ENCODE results near the gene SLC22A12.

Gene SLC22A12

DNA sequence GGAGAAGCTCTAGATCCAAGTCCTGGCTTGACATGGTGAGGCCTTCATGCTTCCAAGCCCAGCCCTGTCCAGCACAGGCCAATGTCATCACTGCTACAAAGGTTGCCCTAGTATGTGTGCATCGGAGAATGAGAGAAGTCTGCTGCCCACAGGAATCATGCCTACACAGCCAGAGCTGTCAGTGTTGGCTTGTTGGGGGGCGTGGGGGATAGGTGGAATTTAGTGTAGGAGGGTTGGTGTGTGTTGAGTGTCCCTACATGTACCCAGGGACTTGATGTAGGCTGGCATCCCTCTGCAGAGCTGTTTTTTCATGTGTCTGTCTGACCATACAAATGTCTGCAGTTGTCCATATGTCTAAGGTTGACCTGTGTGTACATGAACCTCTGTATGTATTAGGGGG, 37.6 kb downstream of the SLC22A12 start:
- H3K36me3 ChIP-seq (ENCODE audit: insufficient read depth, low read length) = no peaks in the 10 kb centered on the region
- no peak overlapping the region for H3K27ac ChIP-seq
- DNase-seq (ENCODE audit: low read depth, low spot score) = no peak
- H3K9ac ChIP-seq (ENCODE audit: insufficient read length) = no peak overlapping the region
- TF ChIP-seq POLR2AphosphoS5 (IDR thresholded peaks at IDR 0.05; ENCODE audit: borderline replicate concordance, low read depth, low read length) (no peak), EZH2 (IDR thresholded peaks at IDR 0.05) (no peak), FOXP2 (optimal IDR thresholded peaks at IDR 0.05; ENCODE audit: control extremely low read depth, extremely low read length, insufficient read depth) (no peak)
- H3K9me3 ChIP-seq (ENCODE audit: low read depth, low read length) = no peaks in the 10 kb centered on the region
- H3K4me3 ChIP-seq = no peak overlapping the region

DNA sequence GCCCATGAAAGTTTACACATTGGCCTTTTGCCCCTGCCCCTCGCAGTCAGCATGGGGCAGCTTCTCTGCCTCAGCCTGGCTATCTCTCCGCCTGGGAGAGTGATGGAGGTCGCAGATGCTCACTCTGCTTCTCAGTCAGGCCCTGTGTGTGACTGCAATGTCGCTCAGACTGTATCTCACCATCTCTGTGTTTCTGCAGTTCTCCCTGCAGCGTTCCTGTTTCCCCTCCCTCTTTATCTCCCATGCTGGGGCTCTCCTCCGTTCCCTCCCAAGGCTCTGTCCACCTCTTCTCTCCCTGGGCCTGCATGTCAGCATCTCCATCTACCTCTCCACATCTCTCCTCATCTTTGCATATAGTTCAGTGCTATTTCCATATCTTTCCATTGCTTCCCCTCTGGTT, 38.1 kb downstream of the SLC22A12 start:
- no peak overlapping the region for H3K4me3 ChIP-seq
- no peak overlapping the region for H3K27ac ChIP-seq
- no peaks in the 10 kb centered on the region for H3K9me3 ChIP-seq (ENCODE audit: low read depth, low read length)
- H3K9ac ChIP-seq (ENCODE audit: insufficient read length) = no peak overlapping the region
- no peak for DNase-seq (ENCODE audit: low read depth, low spot score)
- H3K36me3 ChIP-seq (ENCODE audit: insufficient read depth, low read length) = no peaks in the 10 kb centered on the region
- TF ChIP-seq EZH2 (IDR thresholded peaks at IDR 0.05) (no peak), POLR2AphosphoS5 (IDR thresholded peaks at IDR 0.05; ENCODE audit: borderline replicate concordance, low read depth, low read length) (no peak), FOXP2 (optimal IDR thresholded peaks at IDR 0.05; ENCODE audit: control extremely low read depth, extremely low read length, insufficient read depth) (no peak)

DNA sequence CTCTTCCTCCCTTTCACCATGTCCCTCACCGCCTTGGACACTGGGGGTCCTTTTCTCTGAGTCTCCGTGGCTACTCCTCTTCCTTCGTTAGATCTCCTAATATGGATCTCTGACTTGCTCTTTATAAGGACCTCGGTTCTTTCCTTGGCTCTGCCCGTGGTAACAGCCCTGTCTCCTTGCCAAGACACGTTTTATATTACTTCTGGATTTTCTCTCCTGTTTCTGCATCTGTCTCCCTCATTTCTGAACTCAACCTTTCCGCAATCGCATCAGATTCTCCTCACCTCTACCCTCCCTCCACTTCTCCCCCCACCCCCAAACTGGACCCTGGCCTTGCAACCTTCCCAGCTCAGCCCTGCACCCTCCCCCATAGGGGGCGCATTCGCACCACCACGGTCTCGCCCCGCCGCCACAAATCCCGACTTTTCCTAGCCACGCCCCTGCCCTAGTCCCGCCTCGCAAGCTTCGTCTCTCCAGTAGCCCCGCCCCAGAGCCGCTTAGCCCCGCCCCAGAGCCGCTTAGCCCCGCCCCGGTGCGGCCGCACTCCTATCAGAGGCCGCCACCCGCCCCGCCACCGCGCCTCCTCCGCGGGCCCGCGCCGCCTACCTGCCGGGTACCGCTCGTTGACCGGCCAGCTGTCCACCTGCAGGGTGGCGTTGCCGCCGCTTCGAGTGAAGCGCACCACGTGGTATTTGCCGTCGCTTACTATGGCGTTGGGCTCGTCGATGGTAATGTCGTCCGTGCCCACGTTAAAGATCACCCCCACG, 39.0 kb downstream of the SLC22A12 start:
- no peaks in the 10 kb centered on the region for H3K9me3 ChIP-seq (ENCODE audit: low read depth, low read length)

DNA sequence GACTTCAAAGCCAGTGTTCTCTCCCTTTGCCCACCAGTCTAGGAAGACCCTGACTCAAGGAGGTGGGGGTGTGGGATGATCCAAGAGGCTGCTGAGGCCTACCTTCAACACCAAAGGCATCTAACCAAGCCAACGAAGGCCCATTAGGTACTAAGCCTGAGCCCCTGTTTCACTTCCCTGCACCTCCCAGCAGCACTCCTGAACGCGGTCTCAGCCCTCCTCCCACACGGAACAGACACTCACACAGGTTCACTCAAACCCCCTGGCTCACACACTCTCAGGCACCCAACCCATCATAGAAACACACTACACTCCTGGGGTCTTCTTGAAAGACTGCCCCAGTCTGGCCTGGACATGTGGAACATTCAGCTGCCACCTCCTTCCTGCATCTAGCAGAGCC, 40.7 kb downstream of the SLC22A12 start:
- Histone ChIP-seq H3K4me3 (no peak overlapping the region), H3K9me3 (ENCODE audit: low read depth, low read length) (no peaks in the 10 kb centered on the region), H3K9ac (ENCODE audit: insufficient read length) (no peak overlapping the region), H3K36me3 (ENCODE audit: insufficient read depth, low read length) (no peaks in the 10 kb centered on the region), H3K27ac (no peak overlapping the region)
- no peak for DNase-seq (ENCODE audit: low read depth, low spot score)
- no peak for TF ChIP-seq EZH2 (IDR thresholded peaks at IDR 0.05)
- no peak for TF ChIP-seq FOXP2 (optimal IDR thresholded peaks at IDR 0.05; ENCODE audit: control extremely low read depth, extremely low read length, insufficient read depth)
- no peak for TF ChIP-seq POLR2AphosphoS5 (IDR thresholded peaks at IDR 0.05; ENCODE audit: borderline replicate concordance, low read depth, low read length)

More for the DNA sequence above, 39.0 kb downstream of the SLC22A12 start:
- H3K4me3 ChIP-seq = no peak overlapping the region
- no peak overlapping the region for H3K9ac ChIP-seq (ENCODE audit: insufficient read length)
- DNase-seq (ENCODE audit: low read depth, low spot score) = no peak
- H3K36me3 ChIP-seq (ENCODE audit: insufficient read depth, low read length) = no peaks in the 10 kb centered on the region
- no peak overlapping the region for H3K27ac ChIP-seq
- TF ChIP-seq FOXP2 (optimal IDR thresholded peaks at IDR 0.05; ENCODE audit: control extremely low read depth, extremely low read length, insufficient read depth) (no peak), EZH2 (IDR thresholded peaks at IDR 0.05) (no peak), POLR2AphosphoS5 (IDR thresholded peaks at IDR 0.05; ENCODE audit: borderline replicate concordance, low read depth, low read length) (no peak)

DNA sequence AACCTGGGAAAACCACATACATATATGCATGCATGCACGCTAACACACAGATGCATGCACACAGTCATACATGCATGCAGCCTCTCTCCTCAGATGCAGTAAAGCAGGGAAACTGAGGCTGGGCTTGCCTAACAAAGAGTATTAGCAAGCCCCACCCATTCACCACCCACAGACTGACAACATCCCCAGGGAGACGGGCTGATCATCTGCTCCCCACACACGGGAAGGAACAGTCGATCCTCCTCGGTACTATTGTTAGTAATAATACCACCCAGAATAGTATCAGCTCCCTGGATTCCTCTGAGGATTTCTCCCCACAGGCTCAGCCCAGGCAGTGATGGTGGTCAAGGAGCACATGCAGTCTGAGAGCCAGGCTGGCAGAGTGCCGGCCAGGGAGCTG, 41.2 kb downstream of the SLC22A12 start:
- Histone ChIP-seq H3K36me3 (ENCODE audit: insufficient read depth, low read length) (no peaks in the 10 kb centered on the region), H3K9ac (ENCODE audit: insufficient read length) (no peak overlapping the region), H3K9me3 (ENCODE audit: low read depth, low read length) (no peaks in the 10 kb centered on the region), H3K4me3 (no peak overlapping the region), H3K27ac (no peak overlapping the region)
- no peak for DNase-seq (ENCODE audit: low read depth, low spot score)
- no peak for TF ChIP-seq EZH2 (IDR thresholded peaks at IDR 0.05)
- no peak for TF ChIP-seq FOXP2 (optimal IDR thresholded peaks at IDR 0.05; ENCODE audit: control extremely low read depth, extremely low read length, insufficient read depth)
- TF ChIP-seq POLR2AphosphoS5 (IDR thresholded peaks at IDR 0.05; ENCODE audit: borderline replicate concordance, low read depth, low read length) = no peak

DNA sequence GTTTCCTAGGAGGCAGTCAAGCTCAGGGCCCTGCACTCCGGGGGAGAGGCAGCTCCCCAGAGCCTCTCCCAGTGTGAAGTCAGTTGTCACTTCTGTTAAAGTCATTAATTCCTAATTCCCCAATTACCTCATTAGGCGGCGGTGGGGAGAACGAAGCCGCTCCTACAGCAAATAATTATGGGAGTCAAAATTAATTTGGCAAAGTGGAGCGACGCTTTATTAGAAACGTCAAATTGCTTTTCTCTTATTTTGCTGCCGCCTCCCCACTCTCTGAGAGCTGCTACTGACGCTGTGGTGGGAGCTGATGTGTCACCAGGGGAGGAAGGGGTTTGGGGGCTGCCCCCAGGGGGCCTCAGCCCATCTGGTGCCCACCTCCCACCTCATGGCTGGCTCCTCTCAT, 41.6 kb downstream of the SLC22A12 start:
- Histone ChIP-seq H3K4me3 (no peak overlapping the region), H3K9ac (ENCODE audit: insufficient read length) (no peak overlapping the region)

DNA sequence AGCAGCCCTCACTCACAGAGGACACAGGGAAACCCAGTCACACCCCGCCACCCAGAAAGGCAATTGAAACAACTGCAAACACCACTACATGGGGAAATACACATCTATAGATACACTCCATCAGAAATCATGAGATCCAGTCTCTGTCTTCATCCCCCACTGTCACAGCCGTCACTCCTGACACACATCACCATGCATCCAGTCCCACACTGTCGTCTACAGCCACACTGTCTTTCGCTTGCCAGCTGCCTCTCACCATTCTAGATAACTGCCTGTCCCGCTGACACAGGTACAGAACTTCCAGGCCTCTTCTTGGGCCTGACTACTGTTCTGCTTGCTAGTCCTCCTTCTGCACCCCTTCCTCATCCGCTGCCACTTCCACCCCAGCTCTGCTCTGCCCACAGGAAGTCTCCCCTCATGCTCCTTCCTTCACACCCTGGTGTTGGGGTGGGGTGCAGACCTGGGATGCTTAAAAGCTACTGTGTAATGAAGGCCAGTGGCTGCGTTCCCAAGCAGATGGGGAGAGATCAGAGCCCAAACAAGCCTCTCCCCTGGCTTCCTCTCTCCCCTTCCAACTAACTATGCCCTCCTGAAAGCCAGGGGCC, 42.6 kb downstream of the SLC22A12 start:
- Histone ChIP-seq H3K9ac (ENCODE audit: insufficient read length) (no peak overlapping the region), H3K9me3 (ENCODE audit: low read depth, low read length) (no peaks in the 10 kb centered on the region), H3K36me3 (ENCODE audit: insufficient read depth, low read length) (no peaks in the 10 kb centered on the region), H3K27ac (no peak overlapping the region), H3K4me3 (no peak overlapping the region)
- TF ChIP-seq EZH2 (IDR thresholded peaks at IDR 0.05) (no peak), POLR2AphosphoS5 (IDR thresholded peaks at IDR 0.05; ENCODE audit: borderline replicate concordance, low read depth, low read length) (no peak), FOXP2 (optimal IDR thresholded peaks at IDR 0.05; ENCODE audit: control extremely low read depth, extremely low read length, insufficient read depth) (no peak)
- DNase-seq (ENCODE audit: low read depth, low spot score) = no peak

More for the DNA sequence above, 41.6 kb downstream of the SLC22A12 start:
- TF ChIP-seq FOXP2 (optimal IDR thresholded peaks at IDR 0.05; ENCODE audit: control extremely low read depth, extremely low read length, insufficient read depth) (no peak), EZH2 (IDR thresholded peaks at IDR 0.05) (no peak), POLR2AphosphoS5 (IDR thresholded peaks at IDR 0.05; ENCODE audit: borderline replicate concordance, low read depth, low read length) (no peak)
- no peak for DNase-seq (ENCODE audit: low read depth, low spot score)
- Histone ChIP-seq H3K36me3 (ENCODE audit: insufficient read depth, low read length) (no peaks in the 10 kb centered on the region), H3K9me3 (ENCODE audit: low read depth, low read length) (no peaks in the 10 kb centered on the region), H3K27ac (no peak overlapping the region)

DNA sequence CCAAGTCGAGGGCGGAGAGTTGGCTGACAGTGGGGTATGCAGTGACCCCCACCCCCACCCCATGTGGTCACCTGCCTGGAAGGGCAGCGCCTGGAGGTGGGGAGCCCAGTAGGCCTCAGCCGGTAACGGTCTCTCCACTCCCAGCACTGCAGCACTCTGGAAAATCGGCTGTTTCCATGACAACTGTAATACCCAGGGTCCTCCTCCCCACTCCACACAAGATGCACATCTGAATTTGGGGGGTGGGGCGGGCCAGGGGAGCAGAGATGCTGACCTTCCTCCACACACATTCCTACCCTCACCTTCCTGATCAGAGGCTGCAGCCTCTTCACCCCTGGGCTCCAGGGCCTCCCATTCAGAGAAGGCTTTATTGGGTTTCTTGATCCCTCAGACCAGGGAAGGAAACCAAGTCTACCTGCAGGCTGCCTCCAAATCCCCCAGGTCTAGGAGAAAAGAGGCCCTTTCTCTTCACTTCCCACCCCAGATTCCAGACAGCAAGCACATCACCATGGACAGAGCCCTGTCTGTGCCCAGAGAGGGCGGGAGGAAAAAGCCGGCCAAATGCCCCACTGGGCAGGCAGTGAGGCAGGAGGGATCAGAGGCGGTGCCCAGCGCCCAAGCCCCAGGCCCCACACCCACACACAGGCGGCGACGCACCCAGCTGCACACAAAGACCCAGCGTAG, 46.5 kb downstream of the SLC22A12 start:
- no peak for DNase-seq (ENCODE audit: low read depth, low spot score)
- Histone ChIP-seq H3K27ac (no peak overlapping the region), H3K9ac (ENCODE audit: insufficient read length) (no peak overlapping the region), H3K36me3 (ENCODE audit: insufficient read depth, low read length) (no peaks in the 10 kb centered on the region), H3K9me3 (ENCODE audit: low read depth, low read length) (no peaks in the 10 kb centered on the region), H3K4me3 (peak overlapping the region; percentile 60)
- TF ChIP-seq POLR2AphosphoS5 (IDR thresholded peaks at IDR 0.05; ENCODE audit: borderline replicate concordance, low read depth, low read length) (no peak), EZH2 (IDR thresholded peaks at IDR 0.05) (no peak), FOXP2 (optimal IDR thresholded peaks at IDR 0.05; ENCODE audit: control extremely low read depth, extremely low read length, insufficient read depth) (no peak)
